DND-41 (cell line): ENCODE results near the gene CNOT2.

Experiments
- CTCF ChIP-seq: IDR thresholded peaks from 2 replicates; pipeline ENCODE4 v1.5.1; 2012; ENCODE audit warnings: borderline replicate concordance, low read length, moderate library complexity, mild to moderate bottlenecking; ENCODE audit not compliant: poor library complexity, severe bottlenecking; ENCODE audit errors: extremely low read depth
- EZH2 ChIP-seq: IDR thresholded peaks from 3 replicates; pipeline ENCODE4 v1.6.1; 2012; ENCODE audit warnings: borderline replicate concordance, low read depth, mild to moderate bottlenecking, moderate library complexity, low read length, inconsistent platforms; ENCODE audit not compliant: severe bottlenecking

GRCh38 chr12:70305794-70306193 is 62.6 kb downstream of the CNOT2 start:
- TF ChIP-seq CTCF (no peak), EZH2 (no peak)
